A549 (cell line): ENCODE measurements around the gene WTIP. TPM values are rescaled to one million over a fixed set of nuclear protein-coding genes. Genes with fewer than 3 reads are reported as not detected.
A peak's percentile ranks its signal among the peaks of the same experiment; 100 is the strongest.

Experiments
- ATAC-seq, 2 experiments: fragments of 200-7000 bp in 1 of 2; fragments of >200 bp in 1 of 2; cut with Nextera tagmentation in 1 of 2; cut with Tn5 transposase in 1 of 2; 3 replicates each; pipeline versions ENCODE4 v1.8.0 to v1.9.1; 2018 to 2020; ENCODE audit warnings: mild to moderate bottlenecking in 1 of 2, moderate library complexity in 1 of 2
- CTCF ChIA-PET: fragments of 300-600 bp; sonication (Branson Sonifier 250); formaldehyde crosslinking; extraction: SDS; loops from one replicate; lab custom pipeline; 2021; ENCODE audit warnings: antibody characterized with exemption, inconsistent platforms; lab: Yijun Ruan, JAX
- POLR2A ChIA-PET: fragments of 350-600 bp; formaldehyde crosslinking; extraction: SDS; loops from one replicate; lab custom pipeline; 2021; ENCODE audit warnings: antibody characterized with exemption, inconsistent platforms; lab: Yijun Ruan, JAX
- DNase-seq, 2 experiments: peaks; one replicate each; pipeline versions ENCODE4 v3.0.0 to v3.0.0-alpha.2; 2011 to 2016; ENCODE audit warnings: low read depth in 1 of 2, low spot score in 1 of 2
- FAIRE-seq: peaks from 2 replicates; lab custom pipeline; 2011; peaks lifted over from hg19 to GRCh38; lab: Jason Lieb, UNC
- H3K27ac ChIP-seq, 2 experiments: fragments of >200 bp; sonication (Bioruptor Twin); formaldehyde crosslinking; 3 replicates each; pipeline ENCODE4 v1.5.1; 2016 to 2017
- H3K4me1 ChIP-seq: fragments of >200 bp; sonication (Bioruptor Twin); formaldehyde crosslinking; 3 replicates; pipeline ENCODE4 v1.6.1; 2016
- H3K4me2 ChIP-seq: fragments of >200 bp; sonication (Bioruptor Twin); formaldehyde crosslinking; 3 replicates; pipeline ENCODE4 v1.6.1; 2016
- H3K4me3 ChIP-seq: fragments of >200 bp; sonication (Bioruptor Twin); formaldehyde crosslinking; 3 replicates; pipeline ENCODE4 v1.5.1; 2016
- H3K9me3 ChIP-seq: fragments of >200 bp; sonication (Bioruptor Twin); formaldehyde crosslinking; 3 replicates; pipeline ENCODE4 v1.6.1; 2016
- ATOH8 ChIP-seq: fragments of 250-450 bp; sonication (Bioruptor Pico); IDR thresholded peaks from 2 replicates; pipeline ENCODE4 v1.5.0; 2020; ENCODE audit warnings: low read depth, mild to moderate bottlenecking, moderate library complexity
- BCL3 ChIP-seq: fragments of >200 bp; sonication (Bioruptor Twin); formaldehyde crosslinking; IDR thresholded peaks from 3 replicates; pipeline ENCODE4 v1.6.1; 2016
- CBX2 ChIP-seq: fragments of 200-600 bp; sonication (generic); IDR thresholded peaks from 2 replicates; pipeline ENCODE4 v1.6.1; 2016; ENCODE audit warnings: low read depth, mild to moderate bottlenecking, borderline replicate concordance
- CBX8 ChIP-seq: fragments of 200-600 bp; sonication (generic); IDR thresholded peaks from 2 replicates; pipeline ENCODE4 v1.6.1; 2016
- CHD2 ChIP-seq: fragments of 150-350 bp; IDR thresholded peaks from 2 replicates; pipeline ENCODE4 v1.6.1; 2014; ENCODE audit warnings: low read length; ENCODE audit not compliant: partially characterized antibody
- CTCF ChIP-seq: fragments of >200 bp; sonication (Bioruptor Twin); formaldehyde crosslinking; IDR thresholded peaks from 3 replicates; pipeline ENCODE4 v1.5.1; 2016
- ELK1 ChIP-seq: fragments of 150-350 bp; IDR thresholded peaks from 2 replicates; pipeline ENCODE4 v1.6.1; 2014; ENCODE audit warnings: low read depth, mild to moderate bottlenecking, low read length
- EP300 ChIP-seq, 2 experiments: fragments of >200 bp; sonication (Bioruptor Twin); formaldehyde crosslinking; IDR thresholded peaks; 2 replicates in 1 of 2; 3 replicates in 1 of 2; pipeline ENCODE4 v1.6.1; 2016 to 2017
- ESRRA ChIP-seq: fragments of 150-350 bp; IDR thresholded peaks from 2 replicates; pipeline ENCODE4 v1.6.1; 2014; ENCODE audit warnings: mild to moderate bottlenecking, low read length, borderline replicate concordance
- FOSB ChIP-seq: fragments of 250-450 bp; sonication (Bioruptor Pico); IDR thresholded peaks from 2 replicates; pipeline ENCODE4 v1.5.0; 2020; ENCODE audit warnings: mild to moderate bottlenecking, moderate library complexity
- FOSL2 ChIP-seq, 2 experiments: fragments of 450-650 bp in 1 of 2; fragments of >200 bp in 1 of 2; sonication (Bioruptor Twin) in 1 of 2; formaldehyde crosslinking; IDR thresholded peaks; 2 replicates each; pipeline versions ENCODE4 v1.5.0 to v1.6.1; 2016 to 2020; ENCODE audit warnings: mild to moderate bottlenecking in 1 of 2, moderate library complexity in 1 of 2
- HOXA7 ChIP-seq: fragments of 250-450 bp; sonication (Bioruptor Pico); IDR thresholded peaks from 2 replicates; pipeline ENCODE4 v1.5.0; 2020; ENCODE audit warnings: mild to moderate bottlenecking, moderate library complexity
- HOXB13 ChIP-seq: fragments of 250-450 bp; sonication (Bioruptor Pico); IDR thresholded peaks from 2 replicates; pipeline ENCODE4 v1.5.0; 2020; ENCODE audit warnings: low read depth, mild to moderate bottlenecking, moderate library complexity
- JUN ChIP-seq, 2 experiments: fragments of >200 bp; sonication (Bioruptor Twin); formaldehyde crosslinking; IDR thresholded peaks; 2 replicates in 1 of 2; 3 replicates in 1 of 2; pipeline ENCODE4 v1.6.1; 2016 to 2017
- KDM1A ChIP-seq: fragments of 200-600 bp; sonication (generic); IDR thresholded peaks from 2 replicates; pipeline ENCODE4 v1.6.1; 2016; ENCODE audit warnings: low read depth, mild to moderate bottlenecking
- KDM5A ChIP-seq: fragments of 200-600 bp; sonication (generic); IDR thresholded peaks from 2 replicates; pipeline ENCODE4 v1.6.1; 2016; ENCODE audit warnings: antibody characterized with exemption, mild to moderate bottlenecking
- PBX3 ChIP-seq: IDR thresholded peaks from 2 replicates; pipeline ENCODE4 v1.6.1; 2012
- PHF8 ChIP-seq: fragments of 200-600 bp; sonication (generic); IDR thresholded peaks from 2 replicates; pipeline ENCODE4 v1.6.1; 2016; ENCODE audit warnings: low read depth, mild to moderate bottlenecking, antibody characterized with exemption, moderate library complexity, borderline replicate concordance
- POLR2A ChIP-seq: IDR thresholded peaks from 2 replicates; pipeline ENCODE4 v1.6.1; 2012; ENCODE audit warnings: mild to moderate bottlenecking, low read length
- POLR2AphosphoS2 ChIP-seq: conservative IDR thresholded peaks from 2 replicates; pipeline ENCODE4 v1.6.1; 2012; ENCODE audit warnings: low read length, improper control_type of control experiment, inconsistent platforms
- RAD21 ChIP-seq, 2 experiments: fragments of >200 bp in 1 of 2; sonication (Bioruptor Twin) in 1 of 2; formaldehyde crosslinking in 1 of 2; IDR thresholded peaks in 1 of 2; conservative IDR thresholded peaks in 1 of 2; 2 replicates in 1 of 2; 3 replicates in 1 of 2; pipeline ENCODE4 v1.6.1; 2012 to 2018; ENCODE audit warnings: inconsistent platforms in 1 of 2
- RCOR1 ChIP-seq: fragments of 150-350 bp; IDR thresholded peaks from 2 replicates; pipeline ENCODE4 v1.6.1; 2014; ENCODE audit warnings: antibody characterized with exemption, low read length, low read depth
- REST ChIP-seq: fragments of 200-600 bp; sonication (generic); IDR thresholded peaks from 2 replicates; pipeline ENCODE4 v1.6.1; 2016; ENCODE audit warnings: antibody characterized with exemption, mild to moderate bottlenecking, moderate library complexity
- RFX5 ChIP-seq: fragments of 450-650 bp; IDR thresholded peaks from 2 replicates; pipeline ENCODE4 v1.7.1; 2014; ENCODE audit warnings: antibody characterized with exemption, mild to moderate bottlenecking, moderate library complexity
- SMC3 ChIP-seq: fragments of >200 bp; sonication (Bioruptor Twin); formaldehyde crosslinking; IDR thresholded peaks from 3 replicates; pipeline ENCODE4 v1.6.1; 2018; ENCODE audit warnings: inconsistent platforms
- TP53 ChIP-seq: fragments of 250-450 bp; sonication (Bioruptor Pico); IDR thresholded peaks from 2 replicates; pipeline ENCODE4 v1.5.0; 2021; ENCODE audit warnings: mild to moderate bottlenecking, moderate library complexity
- ZNF302 ChIP-seq: fragments of 250-450 bp; sonication (Bioruptor Pico); IDR thresholded peaks from 2 replicates; pipeline ENCODE4 v1.9.0; 2021; ENCODE audit warnings: inconsistent platforms, mild to moderate bottlenecking, moderate library complexity
- ZSCAN20 ChIP-seq: fragments of 250-450 bp; sonication (Bioruptor Pico); IDR thresholded peaks from 2 replicates; pipeline ENCODE4 v1.8.0; 2022; ENCODE audit warnings: mild to moderate bottlenecking, moderate library complexity
- WGBS: methylation state at CpG from one replicate; pipeline ENCODE4 v1.1.6; 2017; ENCODE audit errors: missing lambda C conversion rate; 5-methylcytosine and 5-hydroxymethylcytosine counted together
- polyA plus RNA-seq, 4 experiments: library from polyadenylated mRNA; depleted of rRNA in 3 of 4; stranded (reverse); fragments of >200 nt; fragmentation: RNase III in 1 of 4; extraction: RNeasy Plus Mini Kit Qiagen cat#74134 plus additional on column Dnase treatment in 1 of 4; gene quantifications; 2 replicates in 3 of 4; 3 replicates in 1 of 4; pipeline ENCODE4 v1.2.3, GENCODE V29; 2011 to 2017

The WTIP gene
- polyA plus RNA-seq, 2 of the 4 experiments (the other 2 are of a cell fraction): 18.8 to 21.2 TPM

GRCh38 chr19:34501339-34502320 is 20.1 kb downstream of the WTIP start:
- Histone ChIP-seq H3K4me3 (no peak overlapping the region), H3K9me3 (no peaks in the 10 kb centered on the region), H3K4me2 (peak overlapping the region; percentile 44), H3K27ac (no peak overlapping the region), H3K4me1 (peaks cover 3% of the 10 kb centered on the region; the same call in 1 of the 3 replicates)
- ChIA-PET CTCF (interaction anchor here (0.6 to 4.7 kb wide), 32 partner anchors 8 to 1919 kb away, joined by 3 to 35 read pairs (median 5); partner anchors contain the start of gene WTIP), POLR2A (no interaction called here)
- FAIRE-seq: peak; percentile 100
- WGBS: 62% methylated on average over 28 of the region's 40 CpGs
- peak; percentile 96 to 99 for DNase-seq
- peak; percentile 80 to 91 for ATAC-seq
- TF ChIP-seq ZNF302 (CRISPR knock-in tag) (no peak), KDM1A (no peak), CHD2 (no peak), BCL3 (no peak), SMC3 (peak; percentile 98), HOXA7 (CRISPR knock-in tag) (no peak), EP300 (IDR thresholded peaks at IDR 0.05) (no peak), RFX5 (no peak), KDM5A (no peak), REST (no peak), TP53 (CRISPR knock-in tag) (no peak), CBX8 (no peak), CBX2 (no peak), ESRRA (no peak; the same call in 1 of the 2 replicates), CTCF (peak; percentile 100), PBX3 (no peak; the same call in 1 of the 2 replicates), RCOR1 (no peak), ELK1 (no peak), HOXB13 (CRISPR knock-in tag) (peak; percentile 10; the same call in 1 of the 2 replicates), FOSB (no peak), ZSCAN20 (no peak), POLR2AphosphoS2 (no peak), ATOH8 (CRISPR knock-in tag) (0 out of 2 replicates have a peak, but pooled peaks have one; percentile 6), PHF8 (no peak), POLR2A (no peak), JUN (IDR thresholded peaks at IDR 0.05) (peak in 1 of 2 experiments; percentile 34; a peak in 1 of 5 replicates), RAD21 (conservative IDR thresholded peaks at IDR 0.05 in 1 of 2, IDR thresholded peaks at IDR 0.05 in 1 of 2) (peak; percentile 97 to 98), FOSL2 (IDR thresholded peaks at IDR 0.05) (no peak), FOSL2 (CRISPR knock-in tag; IDR thresholded peaks at IDR 0.05) (peak; percentile 57)
